ENCODE results near the gene ABHD6.

DNA sequence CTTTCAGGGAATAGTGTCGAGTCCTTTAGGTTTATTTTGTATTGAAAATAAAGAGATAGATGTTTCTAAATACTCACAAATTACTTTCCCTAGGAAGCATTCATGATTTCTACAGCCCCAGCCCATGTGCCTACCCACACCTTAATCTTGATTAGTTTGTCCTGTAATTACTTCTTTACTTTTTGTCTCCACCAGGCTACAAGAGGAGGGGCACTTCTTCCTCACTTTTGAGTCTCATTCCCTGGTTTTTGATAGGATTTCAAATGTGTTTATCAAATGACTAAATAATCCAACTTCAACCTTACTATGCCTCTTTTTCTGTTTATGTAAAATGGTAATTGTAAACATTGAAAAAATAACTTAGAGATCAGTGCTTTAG, 96.9 kb downstream of the ABHD6 start:
- TF ChIP-seq CTCF (IDR thresholded peaks at IDR 0.05) (no peak), POLR2A (IDR thresholded peaks at IDR 0.05) (no peak)
